Kidney (tissue), 14 donors: ENCODE data around the gene TCF12. TPM values are rescaled to one million over a fixed set of nuclear protein-coding genes. Genes with fewer than 3 reads are reported as not detected.

Experiments
- DNase-seq, 5 donors: peaks; one replicate each; pipeline ENCODE4 v3.0.0-alpha.2; 2013 to 2020
- FAIRE-seq: peaks from 2 replicates; lab custom pipeline; 2012; peaks lifted over from hg19 to GRCh38; lab: Jason Lieb, UNC
- H3K27ac ChIP-seq, 2 donors: one replicate each; pipeline ENCODE4 v1.7.0; 2013; ENCODE audit warnings: low read depth in 2 of 2, low read length in 2 of 2, inconsistent platforms in 1 of 2
- H3K27me3 ChIP-seq: one replicate; pipeline ENCODE4 v1.7.1; 2013; ENCODE audit warnings: low read length, inconsistent platforms; ENCODE audit not compliant: control insufficient read depth, insufficient read depth
- H3K36me3 ChIP-seq, 3 donors: one replicate each; pipeline versions ENCODE4 v1.7.0 to v1.7.1; 2013; ENCODE audit warnings: low read length in 3 of 3, control low read depth in 1 of 3, inconsistent platforms in 1 of 3; ENCODE audit not compliant: insufficient read depth in 3 of 3, control insufficient read depth in 2 of 3
- H3K4me1 ChIP-seq, 3 donors: one replicate each; pipeline versions ENCODE4 v1.7.0 to v1.7.1; 2013; ENCODE audit warnings: low read length in 3 of 3, inconsistent platforms in 1 of 3, low read depth in 1 of 3; ENCODE audit not compliant: control insufficient read depth in 2 of 3, insufficient read depth in 2 of 3
- H3K4me3 ChIP-seq, 3 donors: one replicate each; pipeline versions ENCODE4 v1.7.0 to v1.8.1; 2013; ENCODE audit warnings: low read length in 3 of 3, control low read depth in 1 of 3, inconsistent platforms in 1 of 3
- H3K9ac ChIP-seq, 3 donors: one replicate each; pipeline versions ENCODE4 v1.7.0 to v1.7.1; 2013; ENCODE audit warnings: low read length in 3 of 3, control low read depth in 1 of 3, inconsistent platforms in 1 of 3
- H3K9me3 ChIP-seq, 3 donors: one replicate each; pipeline versions ENCODE4 v1.7.0 to v1.7.1; 2013; ENCODE audit warnings: low read length in 3 of 3, control low read depth in 1 of 3, inconsistent platforms in 1 of 3; ENCODE audit not compliant: control insufficient read depth in 2 of 3, insufficient read depth in 1 of 3
- CTCF ChIP-seq: IDR thresholded peaks from 3 replicates; pipeline ENCODE4 v1.5.1; 2012; ENCODE audit warnings: mild to moderate bottlenecking, moderate library complexity, borderline replicate concordance; ENCODE audit not compliant: insufficient read depth; ENCODE audit errors: extremely low read depth
- intact Hi-C: fragments of 100-400 bp; cut with DNase I; formaldehyde crosslinking; loops from one replicate; pipeline ENCODE4 v1.11.1; 2022
- polyA plus RNA-seq: library from polyadenylated mRNA; stranded (reverse); fragments of 350-450 nt; fragmentation: Illumina TruSeq; extraction: RNeasy Lipid Tissue Mini Kit (QIAGEN cat#74804); gene quantifications from one replicate; pipeline ENCODE4 v1.2.3, GENCODE V29; 2014; ENCODE audit warnings: low read depth, low replicate concordance; ENCODE audit not compliant: insufficient read depth
- total RNA-seq: library from RNA; stranded (reverse); fragmentation: NEBNext Ultra II Directional; extraction: Animal tissue kit (Norgen Biotek cat#: 25700); gene quantifications from one replicate; pipeline ENCODE4 v1.2.1, GENCODE V29; 2021
- donor health status: control.
- donor health status: control.
- donor health status: control.
- donor health status: control.
- donor health status: control.
- donor health status: DM: yes; HTN: yes; CAD: no.
- donor health status: Normal renal cell carcinoma (clear cell type).

The TCF12 gene
- total and polyA plus RNA-seq, 2 donors from 2014 or later, result 16.3 to 116 TPM

GRCh38 chr15:57027596-57027995 is 109.2 kb downstream of the TCF12 start:
- no peak for FAIRE-seq
- TF ChIP-seq CTCF, result no peak
- intact Hi-C loops, result no loop called here
- Histone ChIP-seq H3K27ac (no peak overlapping the region), H3K27me3 (no peaks in the 10 kb centered on the region), H3K9me3 (no peaks in the 10 kb centered on the region), H3K4me3 (no peak overlapping the region), H3K4me1 (peaks cover 0 to 8% (median 0%) of the 10 kb centered on the region in 3 donors), H3K36me3 (no peaks in the 10 kb centered on the region), H3K9ac (no peak overlapping the region)
- DNase-seq, result no peak

- intact Hi-C loops, result no loop called here
- Histone ChIP-seq H3K9ac (no peak overlapping the region), H3K27me3 (no peaks in the 10 kb centered on the region), H3K27ac (no peak overlapping the region), H3K4me1 (peaks cover 0 to 8% (median 0%) of the 10 kb centered on the region in 3 donors), H3K9me3 (no peaks in the 10 kb centered on the region), H3K36me3 (no peaks in the 10 kb centered on the region), H3K4me3 (no peak overlapping the region)
- FAIRE-seq, result no peak
- no peak for TF ChIP-seq CTCF
- no peak for DNase-seq
Measured at GRCh38 chr15:57028176-57028575, 109.7 kb downstream of the TCF12 start.

- Histone ChIP-seq H3K9ac (no peak overlapping the region), H3K9me3 (no peaks in the 10 kb centered on the region), H3K36me3 (no peaks in the 10 kb centered on the region), H3K27me3 (no peaks in the 10 kb centered on the region), H3K4me3 (no peak overlapping the region), H3K27ac (no peak overlapping the region), H3K4me1 (peaks cover 0 to 8% (median 0%) of the 10 kb centered on the region in 3 donors)
- no peak for DNase-seq
- intact Hi-C loops, result no loop called here
- no peak for TF ChIP-seq CTCF
- no peak for FAIRE-seq
Measured at GRCh38 chr15:57030011-57030410, 111.6 kb downstream of the TCF12 start.

- Histone ChIP-seq H3K27ac (no peak overlapping the region), H3K27me3 (no peaks in the 10 kb centered on the region), H3K9ac (no peak overlapping the region), H3K9me3 (no peaks in the 10 kb centered on the region), H3K36me3 (no peaks in the 10 kb centered on the region), H3K4me1 (peaks cover 0 to 8% (median 0%) of the 10 kb centered on the region in 3 donors), H3K4me3 (no peak overlapping the region)
- no peak for TF ChIP-seq CTCF
- FAIRE-seq, result no peak
- DNase-seq, result no peak
- intact Hi-C loops, result no loop called here
Measured at GRCh38 chr15:57031082-57031481, 112.6 kb downstream of the TCF12 start.
